Trophoblast cell (in vitro differentiated cells and primary cell): ENCODE measurements around the gene ARHGAP30.
"Not testable (repeated sequence)": the region's sequence is repeated elsewhere in the genome, so short reads cannot be mapped to it uniquely, and the experiment has no call there.

Experiments
- DNase-seq, 2 donors: peaks; one replicate each; pipeline ENCODE4 v3.0.0-alpha.2; 2016
- H2AFZ ChIP-seq: 2 replicates; pipeline ENCODE4 v1.6.1; 2013; ENCODE audit warnings: low read length, moderate library complexity, mild to moderate bottlenecking; ENCODE audit not compliant: insufficient read depth, poor library complexity
- H2AK5ac ChIP-seq: 2 replicates; pipeline ENCODE4 v1.6.1; 2013; ENCODE audit warnings: mild to moderate bottlenecking, low read length
- H2BK120ac ChIP-seq: 2 replicates; pipeline ENCODE4 v1.6.1; 2013; ENCODE audit warnings: low read length, mild to moderate bottlenecking, moderate library complexity; ENCODE audit not compliant: insufficient read depth, poor library complexity
- H2BK12ac ChIP-seq: 2 replicates; pipeline ENCODE4 v1.6.1; 2013; ENCODE audit warnings: mild to moderate bottlenecking, low read length, moderate library complexity
- H2BK5ac ChIP-seq: 2 replicates; pipeline ENCODE4 v1.6.1; 2013; ENCODE audit warnings: low read length, low read depth, moderate library complexity, mild to moderate bottlenecking; ENCODE audit not compliant: poor library complexity
- H3K14ac ChIP-seq: 2 replicates; pipeline ENCODE4 v1.6.1; 2013; ENCODE audit warnings: mild to moderate bottlenecking, low read length
- H3K18ac ChIP-seq: 2 replicates; pipeline ENCODE4 v1.6.1; 2013; ENCODE audit warnings: mild to moderate bottlenecking, low read length
- H3K23ac ChIP-seq: 2 replicates; pipeline ENCODE4 v1.6.1; 2013; ENCODE audit warnings: low read length
- H3K27ac ChIP-seq: 2 replicates; pipeline ENCODE4 v1.5.1; 2013; ENCODE audit warnings: low read depth, mild to moderate bottlenecking, inconsistent platforms, low read length, moderate library complexity
- H3K27me3 ChIP-seq: 2 replicates; pipeline ENCODE4 v1.6.1; 2013; ENCODE audit warnings: inconsistent platforms, mild to moderate bottlenecking, low read length, moderate library complexity; ENCODE audit not compliant: insufficient read depth
- H3K36me3 ChIP-seq, 2 experiments: 1 replicate in 1 of 2; 2 replicates in 1 of 2; pipeline ENCODE4 v1.6.1; 2013; ENCODE audit warnings: low read length in 2 of 2, mild to moderate bottlenecking in 2 of 2, moderate library complexity in 1 of 2; ENCODE audit not compliant: insufficient read depth in 2 of 2, control insufficient read depth in 1 of 2
- H3K4ac ChIP-seq: 2 replicates; pipeline ENCODE4 v1.6.1; 2013; ENCODE audit warnings: low read depth, mild to moderate bottlenecking, low read length, moderate library complexity
- H3K4me1 ChIP-seq, 2 experiments: 1 replicate in 1 of 2; 2 replicates in 1 of 2; pipeline ENCODE4 v1.6.1; 2013; ENCODE audit warnings: low read length in 2 of 2, mild to moderate bottlenecking in 2 of 2, moderate library complexity in 1 of 2; ENCODE audit not compliant: insufficient read depth in 2 of 2, control insufficient read depth in 1 of 2
- H3K4me2 ChIP-seq: 2 replicates; pipeline ENCODE4 v1.6.1; 2013; ENCODE audit warnings: inconsistent platforms, mild to moderate bottlenecking, low read length, moderate library complexity
- H3K4me3 ChIP-seq: 2 replicates; pipeline ENCODE4 v1.5.1; 2013; ENCODE audit warnings: mild to moderate bottlenecking, low read depth, low read length, inconsistent platforms
- H3K79me1 ChIP-seq: one replicate; pipeline ENCODE4 v1.6.1; 2013; ENCODE audit warnings: low read length
- H3K79me2 ChIP-seq: 2 replicates; pipeline ENCODE4 v1.6.1; 2013; ENCODE audit warnings: low read length, mild to moderate bottlenecking; ENCODE audit not compliant: control insufficient read depth, insufficient read depth, poor library complexity
- H3K9ac ChIP-seq: 2 replicates; pipeline ENCODE4 v1.6.1; 2013; ENCODE audit warnings: mild to moderate bottlenecking, low read length
- H3K9me3 ChIP-seq: 2 replicates; pipeline ENCODE4 v1.6.1; 2013; ENCODE audit warnings: low read depth, mild to moderate bottlenecking, control low read depth, inconsistent platforms, low read length; ENCODE audit not compliant: insufficient read depth
- H4K12ac ChIP-seq: 2 replicates; pipeline ENCODE4 v1.6.1; 2013; ENCODE audit warnings: low read depth, mild to moderate bottlenecking, low read length, moderate library complexity
- H4K8ac ChIP-seq: 2 replicates; pipeline ENCODE4 v1.6.1; 2013; ENCODE audit warnings: low read depth, mild to moderate bottlenecking, low read length, moderate library complexity
- H4K91ac ChIP-seq: one replicate; pipeline ENCODE4 v1.6.1; 2013; ENCODE audit warnings: low read depth, mild to moderate bottlenecking, low read length, moderate library complexity
- WGBS: extraction: QIAGEN DNeasy Blood & Tissue Kit; methylation state at CpG from one replicate; pipeline ENCODE4 v1.1.7; 2013; ENCODE audit warnings: missing lambda C conversion rate; ENCODE audit not compliant: insufficient read length, insufficient coverage; ENCODE audit errors: extremely low coverage; 5-methylcytosine and 5-hydroxymethylcytosine counted together

ARHGAP30 gene

DNA sequence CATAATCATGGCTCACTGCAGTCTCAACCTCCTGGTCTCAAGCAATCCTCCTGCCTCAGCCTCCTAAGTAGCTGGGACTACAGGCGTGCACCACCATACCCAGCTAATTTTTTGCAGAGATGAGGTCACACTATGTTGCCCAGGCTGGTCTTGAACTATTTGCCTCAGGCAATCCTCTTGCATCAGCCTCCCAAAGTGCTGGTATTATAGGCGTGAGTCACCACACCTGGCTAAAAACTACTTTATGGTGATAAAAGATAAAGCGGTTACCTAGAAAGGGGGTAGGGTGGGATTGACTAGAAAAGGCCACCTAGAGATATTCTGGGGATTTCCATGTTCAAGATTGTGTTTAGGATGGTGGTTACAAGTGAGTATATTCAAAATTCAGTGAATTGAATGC is 35.9 kb downstream of the ARHGAP30 start:
- Histone ChIP-seq H3K23ac (no peak overlapping the region), H3K18ac (no peak overlapping the region), H3K36me3 (peaks cover 0 to 2% of the 10 kb centered on the region in 2 experiments), H3K4me3 (no peak overlapping the region), H3K27ac (no peak overlapping the region), H2BK120ac (no peak overlapping the region), H3K27me3 (no peaks in the 10 kb centered on the region), H3K14ac (no peak overlapping the region), H4K91ac (no peak overlapping the region), H3K79me2 (peaks cover 7% of the 10 kb centered on the region), H4K8ac (no peak overlapping the region), H3K4me2 (no peak overlapping the region), H4K12ac (no peak overlapping the region), H2BK5ac (no peak overlapping the region), H3K9me3 (peaks cover 2% of the 10 kb centered on the region), H3K9ac (no peak overlapping the region), H2AK5ac (no peak overlapping the region), H2AFZ (no peak overlapping the region), H3K4ac (no peak overlapping the region), H3K4me1 (peaks cover 5 to 18% of the 10 kb centered on the region in 2 experiments), H2BK12ac (no peak overlapping the region), H3K79me1 (peaks cover 8% of the 10 kb centered on the region)
- WGBS: no CpG with 5 or more reads among the region's 3 CpGs
- peak; percentile 95 to 100 for DNase-seq

DNA sequence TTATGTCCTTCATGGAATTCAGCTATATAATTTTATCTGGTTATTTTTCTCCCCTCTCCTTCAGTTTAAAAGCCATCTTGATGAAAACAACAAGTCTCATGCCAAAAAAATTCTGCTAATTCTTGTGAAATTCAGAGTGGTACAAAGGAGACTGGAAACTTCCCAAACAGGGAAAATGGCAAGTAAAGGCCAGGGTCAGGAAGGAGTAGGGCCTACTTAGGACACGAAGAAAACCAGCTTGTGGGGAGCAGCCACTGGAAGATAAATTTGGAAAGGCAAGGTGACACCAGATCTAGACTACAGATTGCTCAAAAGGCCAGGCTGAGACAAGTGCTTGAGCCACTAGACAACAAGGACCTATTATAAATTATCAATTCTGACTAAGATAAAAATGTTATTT is 37.3 kb downstream of the ARHGAP30 start:
- no peak overlapping the region for H2AK5ac ChIP-seq

DNA sequence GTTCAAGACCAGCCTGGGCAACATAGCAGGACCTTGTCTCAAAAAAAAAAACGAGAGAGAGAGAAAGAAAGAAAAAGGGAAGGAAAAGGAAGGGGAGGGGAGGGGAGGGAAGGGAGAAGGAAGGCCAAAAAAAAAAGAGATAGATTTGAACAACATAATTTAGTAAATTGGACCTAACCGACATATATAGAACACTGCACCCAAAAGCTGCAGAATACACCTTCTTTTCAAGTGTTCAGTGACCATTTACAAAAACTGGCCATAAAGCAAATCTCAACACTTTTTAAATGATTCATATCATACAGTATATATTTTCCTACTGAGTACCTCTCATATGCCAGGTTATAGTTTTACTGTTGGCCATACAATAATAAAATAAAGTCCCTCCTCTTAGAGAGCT is 37.8 kb downstream of the ARHGAP30 start:
- Histone ChIP-seq H2AK5ac (no peak overlapping the region), H3K9ac (no peak overlapping the region), H3K23ac (no peak overlapping the region), H2BK12ac (no peak overlapping the region), H2BK120ac (no peak overlapping the region), H3K4me2 (no peak overlapping the region), H3K27me3 (no peaks in the 10 kb centered on the region), H3K4ac (no peak overlapping the region), H2AFZ (no peak overlapping the region), H4K12ac (no peak overlapping the region), H3K36me3 (peaks cover 0 to 2% of the 10 kb centered on the region in 2 experiments), H3K79me1 (no peaks in the 10 kb centered on the region), H3K79me2 (no peaks in the 10 kb centered on the region), H3K9me3 (peaks cover 4% of the 10 kb centered on the region), H3K4me3 (no peak overlapping the region), H4K91ac (no peak overlapping the region), H3K18ac (no peak overlapping the region), H2BK5ac (no peak overlapping the region), H3K27ac (no peak overlapping the region), H4K8ac (no peak overlapping the region), H3K14ac (no peak overlapping the region), H3K4me1 (peaks cover 0 to 10% of the 10 kb centered on the region in 2 experiments)
- no peak for DNase-seq
- no CpG with 5 or more reads among the region's 2 CpGs for WGBS

More for the DNA sequence above, 37.3 kb downstream of the ARHGAP30 start:
- H3K79me1 ChIP-seq: no peaks in the 10 kb centered on the region
- no peak overlapping the region for H3K23ac ChIP-seq
- H4K91ac ChIP-seq: no peak overlapping the region
- no peak overlapping the region for H2AFZ ChIP-seq
- no peak overlapping the region for H4K12ac ChIP-seq
- no peak overlapping the region for H2BK12ac ChIP-seq
- no peak overlapping the region for H3K27ac ChIP-seq
- H3K4me3 ChIP-seq: no peak overlapping the region
- H2BK120ac ChIP-seq: no peak overlapping the region
- no peak overlapping the region for H4K8ac ChIP-seq
- no peak overlapping the region for H3K4me2 ChIP-seq
- no peak overlapping the region for H3K18ac ChIP-seq
- no peak overlapping the region for H2BK5ac ChIP-seq
- peaks cover 4% of the 10 kb centered on the region for H3K9me3 ChIP-seq
- peak; percentile 15 to 64 for DNase-seq
- WGBS: no CpG with 5 or more reads among the region's 1 CpG
- no peaks in the 10 kb centered on the region for H3K79me2 ChIP-seq
- no peak overlapping the region for H3K14ac ChIP-seq
- peaks cover 0 to 2% of the 10 kb centered on the region in 2 experiments for H3K36me3 ChIP-seq
- no peak overlapping the region for H3K9ac ChIP-seq
- no peak overlapping the region for H3K4ac ChIP-seq
- peaks cover 0 to 14% of the 10 kb centered on the region in 2 experiments for H3K4me1 ChIP-seq
- H3K27me3 ChIP-seq: no peaks in the 10 kb centered on the region

DNA sequence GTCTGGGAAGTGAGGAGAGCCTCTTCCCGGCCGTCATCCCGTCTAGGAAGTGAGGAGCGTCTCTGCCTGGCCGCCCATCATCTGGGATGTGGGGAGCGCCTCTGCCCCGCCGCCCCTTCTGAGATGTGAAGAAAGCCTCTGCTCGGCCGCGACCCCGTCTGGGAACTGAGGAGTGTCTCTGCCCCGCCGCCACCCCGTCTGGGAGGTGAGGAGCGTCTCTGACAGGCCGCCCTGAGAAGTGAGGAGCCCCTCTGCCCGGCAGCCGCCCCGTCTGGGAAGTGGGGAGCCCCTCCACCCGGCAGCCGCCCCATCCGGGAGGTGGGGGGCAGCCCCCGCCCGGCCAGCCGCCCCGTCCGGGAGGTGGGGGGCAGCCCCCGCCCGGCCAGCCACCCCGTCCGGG is 40.2 kb downstream of the ARHGAP30 start:
- H3K23ac ChIP-seq, DNase-seq, H3K4ac ChIP-seq, H3K4me2 ChIP-seq, H3K27ac ChIP-seq, H3K9ac ChIP-seq, H3K36me3 ChIP-seq, H3K18ac ChIP-seq, H2BK5ac ChIP-seq, H2BK120ac ChIP-seq, H3K79me2 ChIP-seq, H4K8ac ChIP-seq, H3K27me3 ChIP-seq, H3K9me3 ChIP-seq, H2AK5ac ChIP-seq, H4K12ac ChIP-seq, H3K79me1 ChIP-seq, H4K91ac ChIP-seq, H2BK12ac ChIP-seq, H3K4me3 ChIP-seq, H3K14ac ChIP-seq, H2AFZ ChIP-seq: not testable (repeated sequence)
- WGBS: no CpG with 5 or more reads among the region's 32 CpGs
- H3K4me1 ChIP-seq: peaks cover 0 to 11% of the 10 kb centered on the region in 2 experiments
